H1 (cell line): ENCODE measurements around the gene PLS3. TPM values are rescaled to one million over a fixed set of nuclear protein-coding genes. Genes with fewer than 3 reads are reported as not detected.

ENCODE experiments used
- CBX5 ChIP-seq: fragments of 300-800, 300-1000 bp; sonication (generic); IDR thresholded peaks from 2 replicates; pipeline ENCODE4 v1.7.1; 2016; ENCODE audit warnings: antibody characterized with exemption, low read length, low read depth
- POLR2AphosphoS5 ChIP-seq: IDR thresholded peaks from 2 replicates; pipeline ENCODE4 v1.6.1; 2011; ENCODE audit warnings: low read depth, low read length
- RNF2 ChIP-seq: fragments of 200-900, 300-1000 bp; sonication (generic); IDR thresholded peaks from 2 replicates; pipeline ENCODE4 v1.7.1; 2016; ENCODE audit warnings: borderline replicate concordance, low read depth, mild to moderate bottlenecking, antibody characterized with exemption, low read length; ENCODE audit not compliant: poor library complexity, severe bottlenecking; ENCODE audit errors: missing control alignments
- SP2 ChIP-seq: IDR thresholded peaks from 2 replicates; pipeline ENCODE4 v1.6.1; 2012; ENCODE audit warnings: mild to moderate bottlenecking, low read length, inconsistent platforms
- YY1 ChIP-seq: IDR thresholded peaks from 2 replicates; pipeline ENCODE4 v1.6.1; 2011; ENCODE audit warnings: low read depth, mild to moderate bottlenecking, low read length
- polyA plus RNA-seq, 7 experiments: library from polyadenylated mRNA; depleted of rRNA in 3 of 7; stranded (reverse) in 5 of 7; unstranded in 2 of 7; fragments of >200 nt in 5 of 7; fragments of 200-250 nt in 2 of 7; gene quantifications; 1 replicate in 5 of 7; 2 replicates in 1 of 7; 4 replicates in 1 of 7; pipeline versions ENCODE4 v1.2.1 to v1.2.3, GENCODE V29; 2011 to 2013; ENCODE audit warnings: missing spikeins in 2 of 7, mixed read lengths in 2 of 7
- total RNA-seq: library from RNA; stranded (reverse); fragmentation: NEBNext Ultra II Directional; extraction: Animal tissue kit (Norgen Biotek cat#: 25700); gene quantifications from 2 replicates; pipeline ENCODE4 v1.2.1, GENCODE V29; 2021

PLS3 gene
- total and polyA plus RNA-seq, 2 of the 8 experiments (the other 6 are each of a cell fraction or from before 2014, with no cell fraction given): 107 to 185 TPM

DNA sequence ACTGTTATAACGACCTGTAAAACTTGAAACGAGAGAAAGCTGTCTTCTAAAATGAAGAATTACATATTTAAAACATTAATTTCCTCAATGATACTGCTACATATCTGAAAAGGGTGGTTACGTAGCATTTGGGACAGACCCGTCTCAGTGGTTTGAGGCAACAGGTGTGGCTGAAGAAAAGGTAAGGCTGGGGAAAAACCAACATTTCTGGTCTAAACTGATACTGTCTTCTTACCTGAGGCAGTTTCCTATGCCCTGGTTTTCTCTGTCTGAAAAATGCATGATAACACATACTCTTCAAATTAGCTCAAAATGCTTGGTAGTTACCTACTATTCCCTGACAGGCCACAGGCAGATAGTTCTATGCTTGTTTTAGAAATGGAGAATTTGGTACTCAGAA, 30.4 kb downstream of the PLS3 start (continued):
- no peak for TF ChIP-seq CBX5
- no peak for TF ChIP-seq RNF2
- TF ChIP-seq POLR2AphosphoS5: no peak
- no peak for TF ChIP-seq YY1
- TF ChIP-seq SP2: no peak
